SK-N-MC (cell line): ENCODE data around the gene YPEL3.

Experiments used
- EZH2 ChIP-seq: fragments of 200-600 bp; sonication (generic); IDR thresholded peaks from one replicate; pipeline ENCODE4 v1.6.1; 2017; ENCODE audit warnings: antibody characterized with exemption
- FOXP2 ChIP-seq: optimal IDR thresholded peaks from 2 replicates; pipeline ENCODE3; 2011; ENCODE audit warnings: mild to moderate bottlenecking, moderate library complexity; ENCODE audit not compliant: insufficient read depth; ENCODE audit errors: extremely low read length, control extremely low read depth
- POLR2AphosphoS5 ChIP-seq: IDR thresholded peaks from 2 replicates; pipeline ENCODE4 v1.6.1; 2012; ENCODE audit warnings: mild to moderate bottlenecking, low read depth, low read length, borderline replicate concordance

GRCh38 chr16:30119428-30119827 is 23.4 kb upstream of the YPEL3 start:
- no peak for TF ChIP-seq EZH2
- no peak for TF ChIP-seq POLR2AphosphoS5
- TF ChIP-seq FOXP2 = no peak
